Osteoblast (primary cell): Measurements from ENCODE around the gene BCAS3. TPM values are rescaled to one million over a fixed set of nuclear protein-coding genes. Genes with fewer than 3 reads are reported as not detected.
"Not testable (repeated sequence)": the region's sequence is repeated elsewhere in the genome, so short reads cannot be mapped to it uniquely, and the experiment has no call there.

Experiments used
- DNase-seq: peaks from one replicate; pipeline ENCODE4 v3.0.0; 2011; ENCODE audit warnings: low spot score, mixed read lengths; ENCODE audit not compliant: insufficient read length; ENCODE audit errors: missing footprints
- H2AFZ ChIP-seq: 2 replicates; pipeline ENCODE4 v1.6.0; 2011; ENCODE audit warnings: mild to moderate bottlenecking, low read length
- H3K27ac ChIP-seq: 2 replicates; pipeline ENCODE4 v1.5.1; 2011; ENCODE audit warnings: mild to moderate bottlenecking, low read depth, low read length, moderate library complexity
- H3K27me3 ChIP-seq: 2 replicates; pipeline ENCODE4 v1.6.0; 2012; ENCODE audit warnings: mild to moderate bottlenecking, control low read depth, inconsistent platforms, low read length, moderate library complexity; ENCODE audit not compliant: insufficient read depth
- H3K36me3 ChIP-seq: 2 replicates; pipeline ENCODE4 v1.5.1; 2011; ENCODE audit warnings: mild to moderate bottlenecking, low read length, control low read depth, moderate library complexity; ENCODE audit not compliant: insufficient read depth
- H3K4me1 ChIP-seq: 2 replicates; pipeline ENCODE4 v1.5.1; 2011; ENCODE audit warnings: mild to moderate bottlenecking, low read length, control low read depth, moderate library complexity; ENCODE audit not compliant: insufficient read depth
- H3K4me2 ChIP-seq: 2 replicates; pipeline ENCODE4 v1.6.0; 2011; ENCODE audit warnings: mild to moderate bottlenecking, low read length; ENCODE audit not compliant: insufficient read depth
- H3K4me3 ChIP-seq: fragments of 200-600 bp; sonication (generic); 3 replicates; pipeline ENCODE4 v1.5.1; 2012; ENCODE audit warnings: mild to moderate bottlenecking, low read length, inconsistent platforms; ENCODE audit not compliant: insufficient read depth
- H3K79me2 ChIP-seq: 2 replicates; pipeline ENCODE4 v1.6.0; 2012; ENCODE audit warnings: mild to moderate bottlenecking, low read length, control low read depth, inconsistent platforms; ENCODE audit not compliant: insufficient read depth
- H3K9me3 ChIP-seq: 2 replicates; pipeline ENCODE4 v1.5.1; 2011; ENCODE audit warnings: low read depth, low read length, control low read depth
- H4K20me1 ChIP-seq: 2 replicates; pipeline ENCODE4 v1.6.0; 2012; ENCODE audit warnings: mild to moderate bottlenecking, low read length, control low read depth; ENCODE audit not compliant: insufficient read depth
- total RNA-seq: library from RNA; depleted of rRNA; stranded (reverse); fragments of >200 nt; gene quantifications from 2 replicates; pipeline ENCODE4 v1.2.3, GENCODE V29; 2012
- TF ChIP-seq, protein P1 (sequence below): IDR thresholded peaks from 2 replicates; pipeline ENCODE4 v1.5.1; 2011; ENCODE audit warnings: mild to moderate bottlenecking, low read depth, low read length, moderate library complexity; ENCODE audit errors: extremely low read depth

The BCAS3 gene
- total RNA-seq, 1 donor = 31.5 TPM

DNA sequence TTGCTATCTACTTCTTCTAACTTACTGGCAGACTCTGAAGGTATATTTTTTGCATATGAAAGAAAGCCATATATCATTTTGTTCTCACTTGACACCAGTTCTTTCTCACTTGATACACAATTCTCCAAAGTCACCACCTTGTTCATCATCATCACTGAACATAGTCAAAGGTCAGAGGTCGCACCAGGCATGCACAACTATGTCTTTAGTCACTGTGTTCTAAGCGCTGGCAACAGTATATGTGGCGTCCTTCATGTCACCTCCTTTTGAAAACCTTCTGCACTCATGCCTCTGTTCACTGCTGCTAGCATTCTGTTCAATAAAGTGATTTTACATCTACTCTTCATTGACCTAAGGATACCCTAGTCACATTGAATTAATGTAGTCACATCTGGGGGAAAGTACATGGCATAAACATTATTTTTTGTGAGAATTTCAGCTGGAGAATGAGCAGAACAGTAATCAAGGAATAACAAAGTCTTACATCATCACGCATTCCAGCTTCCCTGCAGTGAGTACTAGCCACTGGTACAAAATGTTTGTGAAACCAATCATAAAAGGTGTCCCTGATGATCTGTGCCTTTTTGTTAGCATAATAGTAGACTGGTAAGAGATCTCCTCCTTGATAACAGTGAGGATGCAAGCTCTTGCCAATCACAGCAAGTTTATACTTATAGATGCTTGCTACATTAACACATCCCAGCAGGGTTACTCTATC is 754.1 kb downstream of the BCAS3 start:
- H3K4me2 ChIP-seq = no peak overlapping the region
- H3K4me3 ChIP-seq = no peak overlapping the region
- no peaks in the 10 kb centered on the region for H4K20me1 ChIP-seq
- H2AFZ ChIP-seq = no peak overlapping the region
- peaks cover 6% of the 10 kb centered on the region for H3K27me3 ChIP-seq
- no peaks in the 10 kb centered on the region for H3K79me2 ChIP-seq
- H3K36me3 ChIP-seq = no peaks in the 10 kb centered on the region
- no peaks in the 10 kb centered on the region for H3K9me3 ChIP-seq
- peaks cover 2% of the 10 kb centered on the region for H3K4me1 ChIP-seq
- TF ChIP-seq, protein P1, sequence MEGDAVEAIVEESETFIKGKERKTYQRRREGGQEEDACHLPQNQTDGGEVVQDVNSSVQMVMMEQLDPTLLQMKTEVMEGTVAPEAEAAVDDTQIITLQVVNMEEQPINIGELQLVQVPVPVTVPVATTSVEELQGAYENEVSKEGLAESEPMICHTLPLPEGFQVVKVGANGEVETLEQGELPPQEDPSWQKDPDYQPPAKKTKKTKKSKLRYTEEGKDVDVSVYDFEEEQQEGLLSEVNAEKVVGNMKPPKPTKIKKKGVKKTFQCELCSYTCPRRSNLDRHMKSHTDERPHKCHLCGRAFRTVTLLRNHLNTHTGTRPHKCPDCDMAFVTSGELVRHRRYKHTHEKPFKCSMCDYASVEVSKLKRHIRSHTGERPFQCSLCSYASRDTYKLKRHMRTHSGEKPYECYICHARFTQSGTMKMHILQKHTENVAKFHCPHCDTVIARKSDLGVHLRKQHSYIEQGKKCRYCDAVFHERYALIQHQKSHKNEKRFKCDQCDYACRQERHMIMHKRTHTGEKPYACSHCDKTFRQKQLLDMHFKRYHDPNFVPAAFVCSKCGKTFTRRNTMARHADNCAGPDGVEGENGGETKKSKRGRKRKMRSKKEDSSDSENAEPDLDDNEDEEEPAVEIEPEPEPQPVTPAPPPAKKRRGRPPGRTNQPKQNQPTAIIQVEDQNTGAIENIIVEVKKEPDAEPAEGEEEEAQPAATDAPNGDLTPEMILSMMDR = no peak
- no peak overlapping the region for H3K27ac ChIP-seq
- no peak for DNase-seq

DNA sequence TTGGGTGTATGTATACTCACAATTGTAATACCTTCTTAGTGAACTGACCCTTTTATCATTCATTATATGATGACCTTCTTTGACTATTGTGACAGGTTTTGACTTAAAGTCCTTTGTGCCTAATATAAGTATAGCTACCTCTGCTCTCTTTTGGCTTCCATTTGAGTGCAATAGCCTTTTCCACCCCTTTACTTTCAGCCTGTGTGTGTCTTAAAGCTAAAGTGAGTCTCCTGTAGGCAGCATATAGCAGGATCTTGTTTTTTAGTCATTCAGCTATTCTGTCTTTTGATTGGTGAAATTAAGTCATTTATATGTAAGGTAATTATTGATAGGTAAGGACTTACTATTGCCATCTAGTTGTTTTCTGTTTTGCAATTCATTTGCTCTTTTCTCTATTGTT is 758.6 kb downstream of the BCAS3 start:
- TF ChIP-seq, protein P1 = no peak
- Histone ChIP-seq H2AFZ (no peak overlapping the region), H3K4me1 (no peaks in the 10 kb centered on the region), H3K27me3 (peaks cover 14% of the 10 kb centered on the region), H3K4me2 (no peak overlapping the region), H3K27ac (no peak overlapping the region), H3K9me3 (no peaks in the 10 kb centered on the region), H4K20me1 (no peaks in the 10 kb centered on the region), H3K4me3 (no peak overlapping the region), H3K79me2 (no peaks in the 10 kb centered on the region), H3K36me3 (no peaks in the 10 kb centered on the region)
- DNase-seq = no peak

DNA sequence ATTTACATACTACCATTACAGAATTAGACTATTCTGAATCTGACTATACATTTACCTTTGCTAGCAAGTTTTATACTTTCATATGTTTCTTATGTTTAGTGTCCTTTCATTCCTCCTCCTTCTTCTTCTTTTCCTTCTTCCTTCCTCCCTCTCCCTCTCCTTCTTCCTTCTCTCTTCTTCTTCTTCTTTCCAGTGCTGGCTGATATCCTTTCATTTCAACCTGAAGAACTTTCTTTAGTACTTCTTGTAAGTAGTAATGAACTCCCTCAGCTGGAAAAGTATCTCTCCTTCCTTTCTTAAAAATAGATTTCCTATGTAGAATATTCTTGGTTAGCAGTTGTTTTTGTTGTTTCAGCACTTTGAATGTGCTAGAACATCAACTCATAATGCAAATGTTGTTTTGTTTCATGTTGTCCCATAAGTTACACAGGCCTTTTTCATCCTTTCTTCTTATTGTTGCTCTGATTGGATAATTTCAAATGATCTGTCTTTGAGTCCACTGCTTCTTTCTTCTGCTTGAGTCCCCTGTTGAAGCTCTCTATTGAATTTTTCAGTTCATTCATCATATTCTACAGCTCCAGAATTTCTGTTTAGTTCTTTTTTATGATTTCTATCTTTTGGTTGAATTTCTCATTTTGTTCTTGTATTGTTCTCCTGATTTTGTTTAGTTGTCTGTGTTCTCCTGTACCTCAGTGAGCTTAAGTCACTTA is 759.5 kb downstream of the BCAS3 start:
- H2AFZ ChIP-seq = no peak overlapping the region
- H3K4me3 ChIP-seq = no peak overlapping the region
- H3K4me2 ChIP-seq = no peak overlapping the region
- no peaks in the 10 kb centered on the region for H4K20me1 ChIP-seq
- no peak overlapping the region for H3K27ac ChIP-seq
- H3K79me2 ChIP-seq = no peaks in the 10 kb centered on the region
- DNase-seq = no peak
- no peaks in the 10 kb centered on the region for H3K9me3 ChIP-seq
- peaks cover 14% of the 10 kb centered on the region for H3K27me3 ChIP-seq
- H3K36me3 ChIP-seq = no peaks in the 10 kb centered on the region
- TF ChIP-seq, protein P1 = no peak
- H3K4me1 ChIP-seq = no peaks in the 10 kb centered on the region

DNA sequence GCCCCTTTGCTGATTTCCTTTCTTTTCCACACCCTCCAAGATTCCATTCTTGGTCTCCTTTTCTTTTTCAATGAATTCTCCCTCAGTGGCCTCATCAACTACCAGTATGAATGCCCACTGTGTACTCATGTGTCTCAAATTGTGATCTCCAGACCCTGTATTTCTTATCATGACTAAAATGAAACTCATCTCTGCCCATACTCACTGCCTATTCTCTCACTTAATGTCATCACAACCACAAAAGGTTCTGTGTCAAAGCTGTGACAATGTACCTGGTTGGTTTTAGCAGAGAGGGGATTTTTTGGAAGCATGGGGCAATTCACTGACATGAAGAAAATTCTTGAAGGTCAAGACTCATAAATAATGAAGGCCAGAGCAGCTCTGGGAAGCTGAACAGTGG is 763.0 kb downstream of the BCAS3 start:
- Histone ChIP-seq H3K4me3 (no peak overlapping the region), H3K27me3 (peaks cover 8% of the 10 kb centered on the region), H4K20me1 (peaks cover 3% of the 10 kb centered on the region), H3K36me3 (no peaks in the 10 kb centered on the region), H3K27ac (no peak overlapping the region), H3K79me2 (no peaks in the 10 kb centered on the region), H2AFZ (no peak overlapping the region), H3K9me3 (no peaks in the 10 kb centered on the region), H3K4me2 (no peak overlapping the region), H3K4me1 (no peaks in the 10 kb centered on the region)
- TF ChIP-seq, protein P1 = no peak
- no peak for DNase-seq

DNA sequence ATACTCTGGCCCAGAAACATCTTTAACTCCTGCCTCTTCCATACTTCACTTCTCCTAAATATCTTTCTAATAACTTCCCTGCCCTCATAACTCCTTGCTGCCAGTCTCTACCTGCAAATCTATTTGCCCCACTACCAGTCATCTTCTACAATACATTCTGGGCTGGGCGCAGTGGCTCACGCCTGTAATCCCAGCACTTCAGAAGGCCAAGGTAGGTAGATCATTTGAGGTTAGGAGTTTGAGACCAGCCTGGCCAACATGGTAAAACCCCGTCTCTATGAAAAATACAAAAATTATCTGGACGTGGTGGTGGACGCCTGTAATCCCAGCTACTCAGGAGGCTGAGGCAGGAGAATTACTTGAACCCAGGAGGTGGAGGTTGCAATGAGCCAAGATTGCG is 763.9 kb downstream of the BCAS3 start:
- H3K4me3 ChIP-seq, H3K9me3 ChIP-seq, H3K36me3 ChIP-seq, H3K79me2 ChIP-seq, H3K4me2 ChIP-seq, H2AFZ ChIP-seq, H3K27ac ChIP-seq, DNase-seq, H4K20me1 ChIP-seq, H3K4me1 ChIP-seq, H3K27me3 ChIP-seq: not testable (repeated sequence)
